ENCODE measurements around the gene AK4.

DNA sequence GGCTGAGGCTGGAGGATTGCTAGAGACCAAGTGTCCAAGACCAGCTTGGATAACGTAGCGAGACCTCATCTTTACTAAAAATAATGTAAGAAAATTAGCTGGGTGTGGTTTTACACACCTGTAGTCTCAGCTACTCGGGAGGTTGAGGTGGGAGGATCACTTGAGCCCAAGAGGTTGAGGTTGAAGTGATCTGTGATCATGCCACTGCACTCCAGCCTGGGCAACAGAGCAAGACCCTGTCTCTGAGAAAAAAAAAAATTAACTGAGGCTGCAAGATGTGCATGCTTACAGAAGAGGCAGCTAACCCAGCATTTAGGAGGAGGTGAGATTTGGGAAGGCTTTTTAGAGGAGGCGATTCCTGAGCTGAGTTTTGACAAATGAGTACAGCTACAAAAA lies 9.5 kb downstream of the AK4 start:
- TF ChIP-seq BHLHE40 (IDR thresholded peaks at IDR 0.05; ENCODE audit: borderline replicate concordance) (no peak), SUZ12 (IDR thresholded peaks at IDR 0.05) (no peak), SP1 (IDR thresholded peaks at IDR 0.05) (no peak)
